OCI-LY7 (cell line): ENCODE results near the gene TTC6. TPM values are rescaled to one million over a fixed set of nuclear protein-coding genes. Genes with fewer than 3 reads are reported as not detected.

ENCODE experiments used
- BruUV-seq: library from RNA; stranded (reverse); fragments of 400-500 nt; replicated peaks from 2 replicates; lab custom pipeline; 2021; lab: Mats Ljungman, UMichigan
- CTCF ChIA-PET: fragments of 300-600 bp; sonication (Branson Sonifier 250); formaldehyde crosslinking; loops from one replicate; lab custom pipeline; 2022; ENCODE audit warnings: antibody characterized with exemption; ENCODE audit not compliant: unreplicated experiment; lab: Charles Lee
- POLR2A ChIA-PET: fragments of 300-600 bp; sonication (Branson Sonifier 250); formaldehyde crosslinking; loops from one replicate; lab custom pipeline; 2022; ENCODE audit warnings: antibody characterized with exemption; lab: Charles Lee
- DNase-seq: peaks from one replicate; pipeline ENCODE4 v3.0.0-alpha.2; 2015; ENCODE audit warnings: low spot score
- H2AFZ ChIP-seq: fragments of 200-600 bp; sonication (generic), shearing (Covaris generic); 2 replicates; pipeline ENCODE4 v1.6.1; 2014; ENCODE audit warnings: mild to moderate bottlenecking, antibody characterized with exemption, low read length, moderate library complexity
- H3K27ac ChIP-seq: fragments of 200-600 bp; sonication (generic); 2 replicates; pipeline ENCODE4 v1.5.1; 2014; ENCODE audit warnings: mixed run types, low read depth, mild to moderate bottlenecking, moderate library complexity, low read length, inconsistent platforms; ENCODE audit not compliant: poor library complexity, severe bottlenecking
- H3K36me3 ChIP-seq: fragments of 200-600 bp; sonication (generic); 2 replicates; pipeline ENCODE4 v1.6.1; 2014; ENCODE audit warnings: mild to moderate bottlenecking, antibody characterized with exemption, low read length, moderate library complexity, mixed read lengths; ENCODE audit not compliant: insufficient read depth
- H3K4me1 ChIP-seq: fragments of 200-600 bp; sonication (generic); 2 replicates; pipeline ENCODE4 v1.5.1; 2014; ENCODE audit warnings: mild to moderate bottlenecking, low read length; ENCODE audit not compliant: insufficient read depth, poor library complexity, severe bottlenecking
- H3K4me2 ChIP-seq: fragments of 200-600 bp; sonication (generic); 2 replicates; pipeline ENCODE4 v1.6.1; 2014; ENCODE audit warnings: mild to moderate bottlenecking, low read length
- H3K4me3 ChIP-seq: fragments of 200-600 bp; sonication (generic); 2 replicates; pipeline ENCODE4 v1.5.1; 2014; ENCODE audit warnings: mild to moderate bottlenecking, low read depth, low read length; ENCODE audit not compliant: poor library complexity, severe bottlenecking
- H3K79me2 ChIP-seq: fragments of 200-600 bp; sonication (generic); 2 replicates; pipeline ENCODE4 v1.6.1; 2016; ENCODE audit warnings: low read depth, mild to moderate bottlenecking, low read length, moderate library complexity, mixed read lengths; ENCODE audit not compliant: insufficient read depth
- H3K9me2 ChIP-seq: fragments of 200-600 bp; sonication (generic); 2 replicates; pipeline ENCODE4 v1.6.1; 2016; ENCODE audit warnings: mild to moderate bottlenecking, low read length, mixed read lengths; ENCODE audit not compliant: insufficient read depth
- H3K9me3 ChIP-seq: fragments of 200-600 bp; sonication (generic); 2 replicates; pipeline ENCODE4 v1.6.1; 2014; ENCODE audit warnings: mild to moderate bottlenecking, mixed run types, low read length, mixed read lengths
- H4K20me1 ChIP-seq: fragments of 200-600 bp; sonication (generic); 2 replicates; pipeline ENCODE4 v1.6.1; 2014; ENCODE audit warnings: mild to moderate bottlenecking, antibody characterized with exemption, low read length, moderate library complexity, mixed read lengths; ENCODE audit not compliant: insufficient read depth
- CTCF ChIP-seq: fragments of 200-600 bp; sonication (generic); conservative IDR thresholded peaks from 2 replicates; pipeline ENCODE4 v1.5.1; 2014; ENCODE audit warnings: mild to moderate bottlenecking, antibody characterized with exemption, low read length, moderate library complexity, mixed read lengths
- EZH2phosphoT487 ChIP-seq: fragments of 200-600 bp; sonication (generic); IDR thresholded peaks from 2 replicates; pipeline ENCODE4 v1.6.1; 2018; ENCODE audit warnings: low read depth, borderline replicate concordance, mild to moderate bottlenecking, mixed run types, antibody characterized with exemption, low read length, moderate library complexity, mixed read lengths
- intact Hi-C: fragments of 100-400 bp; cut with micrococcal nuclease; formaldehyde crosslinking; loops from one replicate; pipeline ENCODE4 v1.10.0; 2022; ENCODE audit not compliant: unreplicated experiment
- total RNA-seq, 2 experiments: library from RNA; depleted of rRNA in 1 of 2; stranded (reverse); fragments of >200 nt in 1 of 2; shearing (Covaris generic) in 1 of 2; gene quantifications; 2 replicates each; pipeline ENCODE4 v1.2.3, GENCODE V29; 2014 to 2022

The TTC6 gene
- total RNA-seq, 2 experiments from 2014 or later: not detected

- no peak overlapping the region for H3K4me2 ChIP-seq
Observed at GRCh38 chr14:37602605-37603453, 7.4 kb downstream of the TTC6 start.

GRCh38 chr14:37603688-37604251 lies 8.3 kb downstream of the TTC6 start:
- no TSS peak for BruUV-seq
- no peak overlapping the region for H3K4me2 ChIP-seq
- ChIA-PET POLR2A (no interaction called here), CTCF (no interaction called here)
- H3K27ac ChIP-seq: no peak overlapping the region
- no peaks in the 10 kb centered on the region for H3K36me3 ChIP-seq
- H2AFZ ChIP-seq: no peak overlapping the region
- H3K9me2 ChIP-seq: no peaks in the 10 kb centered on the region
- H4K20me1 ChIP-seq: no peaks in the 10 kb centered on the region
- H3K4me3 ChIP-seq: no peak overlapping the region
- no peaks in the 10 kb centered on the region for H3K9me3 ChIP-seq
- H3K4me1 ChIP-seq: no peaks in the 10 kb centered on the region
- no peaks in the 10 kb centered on the region for H3K79me2 ChIP-seq
- TF ChIP-seq CTCF (no peak), EZH2phosphoT487 (no peak)
- DNase-seq: no peak
- intact Hi-C loops: no loop called here

More at GRCh38 chr14:37602605-37603453, 7.4 kb downstream of the TTC6 start:
- POLR2A ChIA-PET: no interaction called here
- no peaks in the 10 kb centered on the region for H3K9me2 ChIP-seq
- CTCF ChIA-PET: no interaction called here
- H2AFZ ChIP-seq: no peak overlapping the region
- H3K9me3 ChIP-seq: no peaks in the 10 kb centered on the region
- BruUV-seq: no TSS peak
- no peaks in the 10 kb centered on the region for H4K20me1 ChIP-seq
- H3K4me1 ChIP-seq: no peaks in the 10 kb centered on the region
- DNase-seq: no peak
- no peak for TF ChIP-seq EZH2phosphoT487
- TF ChIP-seq CTCF: no peak
- no peak overlapping the region for H3K27ac ChIP-seq
- no peak overlapping the region for H3K4me3 ChIP-seq
- intact Hi-C loops: no loop called here
- H3K36me3 ChIP-seq: no peaks in the 10 kb centered on the region
- no peaks in the 10 kb centered on the region for H3K79me2 ChIP-seq

GRCh38 chr14:37606678-37607077 lies 11.2 kb downstream of the TTC6 start:
- ChIA-PET CTCF (no interaction called here), POLR2A (interaction anchor here (0.7 kb wide), 1 partner anchor 43 kb away, joined by 4 read pairs; no protein-coding TSS in a partner anchor)
- Histone ChIP-seq H3K4me3 (no peak overlapping the region), H3K27ac (no peak overlapping the region), H3K4me1 (no peaks in the 10 kb centered on the region), H3K9me2 (no peaks in the 10 kb centered on the region), H2AFZ (no peak overlapping the region), H3K9me3 (no peaks in the 10 kb centered on the region), H3K36me3 (no peaks in the 10 kb centered on the region), H4K20me1 (no peaks in the 10 kb centered on the region), H3K79me2 (no peaks in the 10 kb centered on the region), H3K4me2 (no peak overlapping the region)
- no TSS peak for BruUV-seq
- intact Hi-C loops: no loop called here
- TF ChIP-seq CTCF: no peak
- no peak for DNase-seq
